HepG2 (cell line): ENCODE data around the gene SQSTM1. TPM values are rescaled to one million over a fixed set of nuclear protein-coding genes. Genes with fewer than 3 reads are reported as not detected.

Source experiments
- CCDC6 ChIP-seq: sonication (generic); formaldehyde crosslinking; IDR thresholded peaks from 2 replicates; pipeline ENCODE4 v1.8.1; 2022; ENCODE audit warnings: mild to moderate bottlenecking, missing genetic modification reagents, moderate library complexity
- FOSL2 ChIP-seq: sonication (generic); formaldehyde crosslinking; IDR thresholded peaks from 2 replicates; pipeline ENCODE4 v1.4.0; 2020; ENCODE audit warnings: missing genetic modification reagents
- KDM3A ChIP-seq: IDR thresholded peaks from 2 replicates; pipeline ENCODE4 v1.6.1; 2018; ENCODE audit warnings: low read depth, missing compliant biosample characterization
- LCORL ChIP-seq, 2 experiments: fragments of 450-650 bp in 1 of 2; sonication (generic) in 1 of 2; formaldehyde crosslinking in 1 of 2; IDR thresholded peaks; 2 replicates each; pipeline versions ENCODE4 v1.5.0 to v1.6.1; 2017 to 2020; ENCODE audit warnings: antibody characterized with exemption in 1 of 2, missing genetic modification reagents in 1 of 2
- NFE2L2 ChIP-seq: fragments of 150-350 bp; IDR thresholded peaks from 2 replicates; pipeline ENCODE4 v1.6.1; 2014; ENCODE audit warnings: low read length
- NKX3-1 ChIP-seq: sonication (generic); formaldehyde crosslinking; IDR thresholded peaks from 2 replicates; pipeline ENCODE4 v1.5.0; 2020; ENCODE audit warnings: missing genetic modification reagents
- REST ChIP-seq, 2 experiments: IDR thresholded peaks; 2 replicates each; pipeline ENCODE4 v1.6.1; 2011 to 2012; ENCODE audit warnings: low read length in 2 of 2, borderline replicate concordance in 1 of 2, low read depth in 1 of 2, mild to moderate bottlenecking in 1 of 2, moderate library complexity in 1 of 2
- RXRA ChIP-seq: sonication (generic); formaldehyde crosslinking; IDR thresholded peaks from 2 replicates; pipeline ENCODE4 v1.5.1; 2020; ENCODE audit warnings: missing genetic modification reagents
- SRSF4 ChIP-seq: fragments of 200-400 bp; formaldehyde crosslinking; IDR thresholded peaks from one replicate; pipeline ENCODE4 v1.6.1; 2018; ENCODE audit warnings: mild to moderate bottlenecking, low read depth, low read length, moderate library complexity; ENCODE audit not compliant: poor library complexity, severe bottlenecking
- TP53 ChIP-seq: sonication (generic); formaldehyde crosslinking; conservative IDR thresholded peaks from 2 replicates; pipeline ENCODE4 v1.4.0; 2020; ENCODE audit warnings: missing genetic modification reagents
- XRCC5 ChIP-seq: fragments of 200-400 bp; formaldehyde crosslinking; optimal IDR thresholded peaks from 2 replicates; pipeline ENCODE3; 2017; ENCODE audit warnings: mild to moderate bottlenecking, low read length
- ZNF256 ChIP-seq: sonication (generic); formaldehyde crosslinking; conservative IDR thresholded peaks from 2 replicates; pipeline ENCODE4 v1.4.0; 2020; ENCODE audit warnings: missing genetic modification reagents
- ZNF260 ChIP-seq: sonication (generic); formaldehyde crosslinking; IDR thresholded peaks from 2 replicates; pipeline ENCODE4 v1.4.0; 2020; ENCODE audit warnings: missing genetic modification reagents, low read depth, mild to moderate bottlenecking, borderline replicate concordance
- ZNF274 ChIP-seq: sonication (generic); formaldehyde crosslinking; IDR thresholded peaks from 2 replicates; pipeline ENCODE4 v1.5.1; 2020; ENCODE audit warnings: mild to moderate bottlenecking, missing genetic modification reagents
- ZNF563 ChIP-seq: sonication (generic); formaldehyde crosslinking; IDR thresholded peaks from 2 replicates; pipeline ENCODE4 v1.8.0; 2022; ENCODE audit warnings: mild to moderate bottlenecking, moderate library complexity, missing genetic modification reagents
- ZNF569 ChIP-seq: sonication (generic); formaldehyde crosslinking; IDR thresholded peaks from 2 replicates; pipeline ENCODE4 v1.5.0; 2020; ENCODE audit warnings: mild to moderate bottlenecking, missing genetic modification reagents, moderate library complexity, borderline replicate concordance
- ZNF780A ChIP-seq: sonication (generic); formaldehyde crosslinking; IDR thresholded peaks from 2 replicates; pipeline ENCODE4 v1.8.0; 2022; ENCODE audit warnings: mild to moderate bottlenecking, missing genetic modification reagents, moderate library complexity
- polyA plus RNA-seq, 8 experiments: library from polyadenylated mRNA; depleted of rRNA in 3 of 8; stranded (reverse) in 7 of 8; unstranded in 1 of 8; fragments of >200 nt; fragmentation: Illumina TruSeq in 4 of 8; extraction: Trizol in 4 of 8; gene quantifications; 2 replicates each; pipeline versions ENCODE4 v1.2.1 to v1.2.3, GENCODE V29; 2011 to 2016; ENCODE audit warnings: low read depth in 4 of 8, missing spikeins in 1 of 8, mixed read lengths in 1 of 8; ENCODE audit not compliant: insufficient read depth in 1 of 8
- total RNA-seq, 5 experiments: library from RNA; depleted of rRNA; stranded (reverse); fragments of >200 nt; fragmentation: Illumina TruSeq; extraction: Trizol; gene quantifications; 2 replicates each; pipeline ENCODE4 v1.2.3, GENCODE V29; 2016; ENCODE audit warnings: low read depth in 1 of 5
- TF ChIP-seq, protein P1 (sequence below): sonication (generic); formaldehyde crosslinking; IDR thresholded peaks from 2 replicates; pipeline ENCODE4 v1.5.1; 2020; ENCODE audit warnings: missing genetic modification reagents, mild to moderate bottlenecking, borderline replicate concordance
- TF ChIP-seq, protein P2 (sequence below): sonication (generic); formaldehyde crosslinking; IDR thresholded peaks from 2 replicates; pipeline ENCODE4 v1.5.0; 2020; ENCODE audit warnings: mild to moderate bottlenecking, missing genetic modification reagents

Gene SQSTM1
- total and polyA plus RNA-seq, 2 of the 13 experiments (the other 11 are each of a cell fraction or from before 2014, with no cell fraction given): 90.9 to 160 TPM

GRCh38 chr5:179819296-179820126 lies 1.2 kb upstream of the SQSTM1 start (continued):
- TF ChIP-seq RXRA (no peak; the same call in 1 of the 2 replicates), NKX3-1 (CRISPR knock-in tag) (peak; percentile 58), ZNF274 (CRISPR knock-in tag) (peak; percentile 68; the same call in 1 of the 2 replicates), ZNF563 (CRISPR knock-in tag) (peak; percentile 7; the same call in 1 of the 2 replicates), XRCC5 (no peak), ZNF780A (CRISPR knock-in tag) (no peak), TP53 (CRISPR knock-in tag) (no peak), KDM3A (CRISPR knock-in tag) (no peak; the same call in 1 of the 2 replicates), ZNF260 (CRISPR knock-in tag) (no peak), REST (IDR thresholded peaks at IDR 0.05; ENCODE audit: borderline replicate concordance in 1 of 2, low read depth in 1 of 2, low read length in 2 of 2) (peak in 1 of 2 experiments; percentile 18; a peak in 1 of 4 replicates), SRSF4 (no peak), LCORL (IDR thresholded peaks at IDR 0.05) (no peak), LCORL (CRISPR knock-in tag; IDR thresholded peaks at IDR 0.05) (no peak), CCDC6 (peak; percentile 81), FOSL2 (CRISPR knock-in tag) (peak; percentile 79), NFE2L2 (peak; percentile 96), ZNF256 (CRISPR knock-in tag) (no peak), ZNF569 (CRISPR knock-in tag) (no peak; the same call in 1 of the 2 replicates)
- TF ChIP-seq, protein P1, sequence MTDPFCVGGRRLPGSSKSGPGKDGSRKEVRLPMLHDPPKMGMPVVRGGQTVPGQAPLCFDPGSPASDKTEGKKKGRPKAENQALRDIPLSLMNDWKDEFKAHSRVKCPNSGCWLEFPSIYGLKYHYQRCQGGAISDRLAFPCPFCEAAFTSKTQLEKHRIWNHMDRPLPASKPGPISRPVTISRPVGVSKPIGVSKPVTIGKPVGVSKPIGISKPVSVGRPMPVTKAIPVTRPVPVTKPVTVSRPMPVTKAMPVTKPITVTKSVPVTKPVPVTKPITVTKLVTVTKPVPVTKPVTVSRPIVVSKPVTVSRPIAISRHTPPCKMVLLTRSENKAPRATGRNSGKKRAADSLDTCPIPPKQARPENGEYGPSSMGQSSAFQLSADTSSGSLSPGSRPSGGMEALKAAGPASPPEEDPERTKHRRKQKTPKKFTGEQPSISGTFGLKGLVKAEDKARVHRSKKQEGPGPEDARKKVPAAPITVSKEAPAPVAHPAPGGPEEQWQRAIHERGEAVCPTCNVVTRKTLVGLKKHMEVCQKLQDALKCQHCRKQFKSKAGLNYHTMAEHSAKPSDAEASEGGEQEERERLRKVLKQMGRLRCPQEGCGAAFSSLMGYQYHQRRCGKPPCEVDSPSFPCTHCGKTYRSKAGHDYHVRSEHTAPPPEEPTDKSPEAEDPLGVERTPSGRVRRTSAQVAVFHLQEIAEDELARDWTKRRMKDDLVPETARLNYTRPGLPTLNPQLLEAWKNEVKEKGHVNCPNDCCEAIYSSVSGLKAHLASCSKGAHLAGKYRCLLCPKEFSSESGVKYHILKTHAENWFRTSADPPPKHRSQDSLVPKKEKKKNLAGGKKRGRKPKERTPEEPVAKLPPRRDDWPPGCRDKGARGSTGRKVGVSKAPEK: 0 out of 2 replicates have a peak, but pooled peaks have one; percentile 47
- TF ChIP-seq, protein P2, sequence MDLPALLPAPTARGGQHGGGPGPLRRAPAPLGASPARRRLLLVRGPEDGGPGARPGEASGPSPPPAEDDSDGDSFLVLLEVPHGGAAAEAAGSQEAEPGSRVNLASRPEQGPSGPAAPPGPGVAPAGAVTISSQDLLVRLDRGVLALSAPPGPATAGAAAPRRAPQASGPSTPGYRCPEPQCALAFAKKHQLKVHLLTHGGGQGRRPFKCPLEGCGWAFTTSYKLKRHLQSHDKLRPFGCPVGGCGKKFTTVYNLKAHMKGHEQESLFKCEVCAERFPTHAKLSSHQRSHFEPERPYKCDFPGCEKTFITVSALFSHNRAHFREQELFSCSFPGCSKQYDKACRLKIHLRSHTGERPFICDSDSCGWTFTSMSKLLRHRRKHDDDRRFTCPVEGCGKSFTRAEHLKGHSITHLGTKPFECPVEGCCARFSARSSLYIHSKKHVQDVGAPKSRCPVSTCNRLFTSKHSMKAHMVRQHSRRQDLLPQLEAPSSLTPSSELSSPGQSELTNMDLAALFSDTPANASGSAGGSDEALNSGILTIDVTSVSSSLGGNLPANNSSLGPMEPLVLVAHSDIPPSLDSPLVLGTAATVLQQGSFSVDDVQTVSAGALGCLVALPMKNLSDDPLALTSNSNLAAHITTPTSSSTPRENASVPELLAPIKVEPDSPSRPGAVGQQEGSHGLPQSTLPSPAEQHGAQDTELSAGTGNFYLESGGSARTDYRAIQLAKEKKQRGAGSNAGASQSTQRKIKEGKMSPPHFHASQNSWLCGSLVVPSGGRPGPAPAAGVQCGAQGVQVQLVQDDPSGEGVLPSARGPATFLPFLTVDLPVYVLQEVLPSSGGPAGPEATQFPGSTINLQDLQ: no peak
